ENCODE measurements around the gene TGFBI. TPM values are rescaled to one million over a fixed set of nuclear protein-coding genes. Genes with fewer than 3 reads are reported as not detected.

The TGFBI gene
- total RNA-seq, 1 experiment from 2014 or later, result 1,373 TPM

GRCh38 chr5:136061630-136062365 lies 33.0 kb downstream of the TGFBI start:
- no peak for DNase-seq (ENCODE audit: extremely low read depth, low read depth)

GRCh38 chr5:136062366-136063274 lies 33.8 kb downstream of the TGFBI start:
- peak; percentile 72 for DNase-seq (ENCODE audit: extremely low read depth, low read depth)

GRCh38 chr5:136063778-136064465 lies 35.1 kb downstream of the TGFBI start:
- no peak for DNase-seq (ENCODE audit: extremely low read depth, low read depth)

DNA sequence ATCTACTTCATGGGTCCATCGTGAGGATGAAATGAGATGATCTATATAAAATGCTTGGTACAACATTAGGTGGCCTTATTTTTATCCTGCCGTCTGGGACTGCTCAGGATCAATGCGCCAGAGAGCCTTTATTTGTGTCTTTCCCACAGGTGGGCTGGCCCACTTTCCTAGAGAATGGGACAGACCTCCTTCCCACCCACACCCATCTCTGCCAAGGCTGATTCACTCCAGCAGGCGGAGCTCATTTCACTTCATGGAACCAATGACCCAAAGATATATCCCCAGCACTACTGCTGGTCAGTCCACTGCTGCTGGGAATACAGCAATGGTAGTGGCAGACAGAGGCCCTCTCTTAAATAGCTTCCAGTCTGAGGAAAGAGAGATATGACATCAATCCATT lies 35.7 kb downstream of the TGFBI start:
- DNase-seq (ENCODE audit: extremely low read depth, low read depth), result no peak

DNA sequence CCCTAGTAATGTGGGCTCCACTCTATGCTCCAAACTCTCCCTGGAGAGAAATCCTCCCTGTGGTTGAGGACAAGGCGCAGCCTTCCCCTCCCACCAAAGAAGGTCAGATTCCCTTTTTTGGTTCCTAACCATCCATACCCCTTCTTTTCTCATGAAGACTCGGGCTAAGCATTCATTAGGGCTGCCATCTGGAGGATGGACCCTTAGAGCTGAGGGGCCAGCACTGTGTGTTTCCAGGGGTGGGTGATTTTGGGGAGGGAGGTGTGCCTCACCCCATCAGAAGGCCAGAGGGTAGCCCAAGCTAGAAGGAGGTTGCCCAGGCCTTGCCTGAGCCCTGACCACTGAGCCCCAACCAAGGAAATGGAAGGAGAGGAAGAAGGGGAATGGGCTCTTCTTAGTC lies 36.8 kb downstream of the TGFBI start:
- DNase-seq (ENCODE audit: extremely low read depth, low read depth), result no peak

DNA sequence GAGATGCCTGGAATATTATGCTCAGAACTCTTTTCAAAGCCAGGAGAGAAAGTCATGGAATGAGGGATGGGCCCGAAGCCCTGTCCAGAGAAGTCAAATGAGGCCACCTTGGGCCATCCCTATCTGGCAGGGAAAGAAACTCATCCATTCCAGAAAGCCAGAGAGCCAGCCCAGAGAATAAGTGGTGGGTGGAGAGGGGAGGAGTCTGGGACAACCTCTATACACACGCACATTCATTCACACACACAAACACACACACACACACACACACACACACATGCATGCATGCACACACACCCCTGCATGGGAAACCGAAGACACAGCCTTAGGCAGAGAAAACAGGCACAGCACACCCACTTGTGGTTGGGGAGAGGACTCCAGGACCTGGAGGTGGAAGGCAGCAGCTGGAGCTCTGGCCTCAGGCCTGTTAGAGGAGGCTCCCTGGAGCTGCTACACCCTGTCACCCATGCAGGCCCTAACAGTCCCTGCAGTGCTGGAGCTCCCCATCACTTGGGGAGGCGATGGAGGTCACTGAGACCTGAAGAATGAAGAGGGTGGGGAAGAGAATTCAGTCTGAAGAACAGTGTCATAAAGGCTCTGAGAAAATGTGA lies 38.0 kb downstream of the TGFBI start:
- DNase-seq (ENCODE audit: extremely low read depth, low read depth), result no peak

DNA sequence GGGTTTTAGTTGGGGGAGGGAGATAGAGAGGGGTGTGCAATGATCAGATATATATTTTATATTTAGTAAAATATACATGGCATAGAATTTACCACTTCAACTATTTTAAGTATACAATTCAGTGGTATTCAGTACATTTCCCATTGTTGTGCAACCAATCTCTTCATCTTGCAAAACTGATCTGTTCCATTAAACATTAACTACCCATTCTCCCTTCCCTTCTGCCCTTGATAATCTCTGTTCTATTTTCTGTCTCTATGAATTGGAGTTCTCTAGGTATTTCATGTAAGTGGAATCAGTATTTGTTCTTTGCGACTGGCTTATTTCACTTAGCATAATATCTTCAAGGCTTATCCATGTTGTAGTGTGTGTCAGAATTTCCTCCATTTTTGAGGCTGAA lies 38.6 kb downstream of the TGFBI start:
- DNase-seq (ENCODE audit: extremely low read depth, low read depth), result no peak

GRCh38 chr5:136070486-136071285 lies 41.9 kb downstream of the TGFBI start:
- DNase-seq (ENCODE audit: extremely low read depth, low read depth), result no peak

DNA sequence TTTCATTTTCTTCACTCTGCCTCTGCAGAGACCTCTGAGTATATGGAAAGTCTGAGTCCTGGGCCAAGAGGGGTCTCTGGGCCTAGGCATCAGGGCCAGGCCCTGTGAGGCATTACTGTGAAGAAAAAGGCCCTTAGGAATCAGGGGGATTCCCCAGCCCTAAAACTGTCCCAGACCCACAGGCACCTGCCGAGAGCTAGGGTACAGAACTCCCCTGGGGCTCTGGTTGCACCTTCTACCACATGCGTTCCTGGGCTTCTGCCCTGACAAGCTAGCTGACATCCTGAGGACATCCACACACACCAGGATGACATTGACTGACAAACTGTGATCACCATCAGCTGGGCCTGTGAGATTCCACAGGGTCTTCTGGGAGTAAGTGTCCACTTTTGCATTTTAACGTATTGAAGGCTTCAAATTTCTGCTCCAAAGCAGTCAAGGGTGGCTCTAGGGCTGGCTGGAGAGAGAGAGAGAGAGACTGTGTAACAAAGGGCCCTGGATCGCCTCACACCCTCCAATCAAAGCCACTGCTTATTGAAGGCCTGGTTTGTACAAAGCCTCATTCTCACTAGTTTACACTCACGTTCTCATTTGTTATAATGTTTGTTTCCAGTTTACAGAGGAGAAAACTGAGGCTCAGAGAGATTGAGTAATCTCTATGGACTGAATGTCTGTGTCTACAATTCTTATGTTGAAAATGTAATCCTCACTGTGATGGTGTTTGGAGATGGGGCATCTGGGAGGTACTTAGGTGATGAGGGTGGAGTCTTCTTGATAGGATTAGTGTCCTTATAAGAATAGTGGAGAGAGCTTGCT lies 45.1 kb downstream of the TGFBI start:
- DNase-seq (ENCODE audit: extremely low read depth, low read depth), result no peak

DNA sequence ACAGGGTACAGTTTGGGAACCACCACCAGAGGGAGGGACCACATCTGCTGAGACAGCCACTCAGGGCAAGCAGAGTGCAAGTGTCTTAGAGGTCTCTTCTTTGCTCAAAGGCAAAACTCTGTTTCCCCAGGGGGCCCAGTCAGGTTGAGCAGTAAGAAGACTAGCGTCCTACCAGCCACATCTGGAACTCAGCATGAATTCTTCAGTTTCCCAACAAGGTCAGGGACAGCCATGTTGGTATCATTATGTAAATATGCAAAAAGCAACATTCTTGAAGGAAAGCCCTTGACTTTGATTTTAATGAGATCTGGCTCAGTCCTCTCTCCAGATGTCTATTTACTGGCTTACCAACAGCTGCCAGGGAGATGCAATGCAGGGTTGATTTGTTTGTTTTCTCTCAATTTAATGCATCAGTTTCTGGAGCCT lies 46.7 kb downstream of the TGFBI start:
- DNase-seq (ENCODE audit: extremely low read depth, low read depth), result no peak

- DNase-seq (ENCODE audit: extremely low read depth, low read depth), result no peak
Observed at GRCh38 chr5:136076067-136076466, 47.3 kb downstream of the TGFBI start.

DNA sequence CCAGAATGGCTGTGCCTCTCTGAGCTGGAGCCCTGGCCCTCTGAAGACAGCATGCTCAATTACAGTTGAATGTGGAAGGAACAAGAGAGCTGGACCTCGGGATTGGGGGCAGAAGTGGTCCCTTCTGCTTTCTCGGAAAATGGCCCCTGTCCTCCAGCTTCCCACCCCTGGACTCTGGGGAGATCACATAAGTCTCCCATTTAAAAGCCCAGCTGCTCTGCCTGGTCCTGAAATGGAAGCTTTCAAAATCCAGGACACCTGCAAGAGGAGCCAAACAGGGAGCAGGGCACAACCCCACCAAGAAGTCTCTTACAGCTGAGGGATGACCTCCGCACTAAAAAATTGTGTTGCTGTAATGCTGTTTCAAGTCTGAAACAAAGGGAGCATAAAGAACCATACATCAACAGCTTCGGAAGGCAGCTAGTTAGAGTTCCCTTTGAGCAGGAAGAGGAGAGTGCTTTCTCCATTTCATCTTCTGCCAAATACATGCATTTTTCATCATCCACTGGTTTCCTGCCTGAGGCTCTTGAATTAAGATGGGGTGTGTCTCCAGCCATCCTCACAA lies 48.2 kb downstream of the TGFBI start:
- DNase-seq (ENCODE audit: extremely low read depth, low read depth), result no peak

- DNase-seq (ENCODE audit: extremely low read depth, low read depth), result no peak
Observed at GRCh38 chr5:136079195-136079985, 50.6 kb downstream of the TGFBI start.

GRCh38 chr5:136080113-136080482 lies 51.3 kb downstream of the TGFBI start:
- DNase-seq (ENCODE audit: extremely low read depth, low read depth), result no peak

DNA sequence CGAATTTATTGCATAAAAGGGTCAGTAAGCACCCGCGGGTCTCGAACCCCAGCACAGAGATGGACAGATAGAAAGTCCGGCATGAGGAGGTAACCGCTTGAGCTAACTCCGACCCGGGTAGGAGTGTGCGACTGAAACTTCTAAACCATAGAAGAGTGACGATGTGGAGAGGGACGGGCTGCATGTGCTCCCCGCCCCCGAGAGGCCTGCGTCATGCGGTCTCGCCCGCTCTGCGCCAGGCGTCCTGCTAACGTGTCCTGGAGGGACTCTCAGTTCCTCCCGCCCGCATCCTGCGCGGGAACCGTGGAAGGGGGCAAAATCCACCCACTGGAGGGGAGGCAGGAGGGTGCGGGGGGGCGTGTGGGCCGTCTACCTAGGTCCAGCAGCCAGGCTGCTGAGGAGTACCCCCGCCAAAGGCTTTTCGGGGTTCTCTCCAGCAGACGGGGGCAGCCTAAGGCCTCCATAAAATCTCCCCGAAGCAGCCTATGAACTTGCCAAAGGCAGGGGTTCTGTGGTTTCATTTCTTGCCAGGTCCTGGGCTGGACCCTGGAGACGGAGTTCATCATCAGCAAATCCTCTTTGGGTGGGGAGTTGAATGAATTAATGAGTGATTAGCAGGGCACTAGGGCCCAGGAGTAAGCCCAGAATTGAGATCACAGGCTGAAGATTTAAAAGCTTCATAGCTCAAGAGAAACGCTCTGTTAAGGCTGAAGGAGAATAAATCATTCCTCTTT lies 51.9 kb downstream of the TGFBI start:
- peak; percentile 83 for DNase-seq (ENCODE audit: extremely low read depth, low read depth)

- no peak for DNase-seq (ENCODE audit: extremely low read depth, low read depth)
Observed at GRCh38 chr5:136081217-136081591, 52.4 kb downstream of the TGFBI start.

- DNase-seq (ENCODE audit: extremely low read depth, low read depth), result peak; percentile 58
Observed at GRCh38 chr5:136082390-136083193, 53.8 kb downstream of the TGFBI start.
